GM12801 (cell line): ENCODE results near the gene HDAC9.

Source experiments
- CTCF ChIP-seq: IDR thresholded peaks from one replicate; pipeline ENCODE4 v1.5.1; 2011; ENCODE audit warnings: control low read depth; ENCODE audit not compliant: insufficient read length; ENCODE audit errors: extremely low read depth

Gene HDAC9

GRCh38 chr7:18815261-18815960 is 319.9 kb downstream of the HDAC9 start:
- TF ChIP-seq CTCF, result no peak

DNA sequence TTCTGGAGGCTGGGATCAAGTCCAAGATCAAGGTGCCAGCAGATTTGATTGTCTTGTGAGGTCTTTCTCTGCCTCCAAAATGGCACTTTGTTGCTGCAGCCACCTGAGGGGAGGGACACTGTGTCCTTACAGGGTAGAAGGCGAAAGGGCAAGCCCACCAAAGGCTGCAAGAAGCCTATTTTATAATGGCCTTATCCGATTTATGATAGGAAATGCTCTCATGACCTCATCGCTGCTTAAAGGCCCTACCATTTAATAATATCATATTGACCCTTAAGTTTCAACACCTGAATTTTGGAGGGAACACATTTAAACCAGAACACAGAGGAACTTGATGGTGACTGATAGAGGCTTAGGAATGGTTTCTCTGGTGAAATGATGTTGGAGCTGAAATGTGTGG is 325.4 kb downstream of the HDAC9 start:
- TF ChIP-seq CTCF, result no peak

- TF ChIP-seq CTCF, result no peak
Measured at GRCh38 chr7:18821554-18821953, 326.0 kb downstream of the HDAC9 start.

DNA sequence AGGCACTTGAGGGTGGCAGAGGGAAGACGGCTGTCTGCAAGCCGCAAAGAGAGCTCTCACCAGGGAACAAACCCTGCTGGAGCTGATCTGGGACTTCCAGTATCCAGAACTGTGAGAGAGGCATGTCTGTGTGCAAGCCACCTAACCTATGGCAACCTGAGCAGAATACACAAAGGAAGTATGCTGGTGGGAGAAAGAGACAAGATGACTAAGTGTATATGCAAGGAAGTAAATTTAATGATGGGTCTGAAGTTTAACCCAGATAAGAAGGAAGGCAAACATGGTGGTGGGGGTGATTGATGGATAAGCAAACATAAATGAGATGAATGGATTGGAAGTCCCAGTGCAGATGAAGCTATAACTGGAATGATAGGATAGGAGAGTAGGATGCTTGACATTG is 328.6 kb downstream of the HDAC9 start:
- TF ChIP-seq CTCF, result no peak

DNA sequence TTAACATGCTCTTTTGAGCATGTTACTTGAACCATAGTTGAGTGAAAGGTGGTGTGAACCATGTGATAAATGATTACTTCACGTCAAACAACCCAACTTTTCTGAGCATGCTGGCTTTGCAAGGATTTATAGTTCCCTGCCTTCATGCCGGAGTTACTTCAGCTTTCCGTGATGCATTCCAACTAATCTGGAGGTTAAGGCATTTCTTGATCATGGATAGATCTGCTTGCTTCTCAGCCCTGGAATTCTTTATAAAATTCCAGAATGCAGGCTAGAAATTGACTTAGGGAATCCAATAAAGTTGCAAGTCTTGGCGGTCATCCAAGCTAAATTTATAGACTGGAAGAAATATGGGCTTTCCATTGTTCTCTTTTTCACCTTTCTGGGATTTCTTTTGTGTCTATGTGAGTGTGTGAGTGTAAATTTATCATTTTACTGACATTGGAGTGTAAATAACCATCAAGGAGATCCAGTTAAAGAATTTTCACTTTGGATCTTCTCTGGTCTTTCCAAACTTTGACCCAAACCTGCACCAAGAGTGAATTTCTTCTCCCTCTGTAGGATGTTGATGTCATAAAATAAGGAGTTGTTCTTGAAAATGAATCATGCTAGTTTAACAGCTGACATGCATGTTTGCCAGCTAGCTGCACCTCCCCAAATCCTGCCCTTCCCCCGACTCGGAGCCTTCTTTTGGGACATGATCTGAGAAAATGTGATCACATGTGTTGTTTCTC is 332.9 kb downstream of the HDAC9 start:
- TF ChIP-seq CTCF, result no peak

GRCh38 chr7:18828994-18829857 is 333.7 kb downstream of the HDAC9 start:
- no peak for TF ChIP-seq CTCF

GRCh38 chr7:18829858-18830285 is 334.3 kb downstream of the HDAC9 start:
- TF ChIP-seq CTCF, result no peak
